ENCODE data around the gene TEX55.
"Not testable (repeated sequence)": the region's sequence is repeated elsewhere in the genome, so short reads cannot be mapped to it uniquely, and the experiment has no call there.

Gene TEX55

DNA sequence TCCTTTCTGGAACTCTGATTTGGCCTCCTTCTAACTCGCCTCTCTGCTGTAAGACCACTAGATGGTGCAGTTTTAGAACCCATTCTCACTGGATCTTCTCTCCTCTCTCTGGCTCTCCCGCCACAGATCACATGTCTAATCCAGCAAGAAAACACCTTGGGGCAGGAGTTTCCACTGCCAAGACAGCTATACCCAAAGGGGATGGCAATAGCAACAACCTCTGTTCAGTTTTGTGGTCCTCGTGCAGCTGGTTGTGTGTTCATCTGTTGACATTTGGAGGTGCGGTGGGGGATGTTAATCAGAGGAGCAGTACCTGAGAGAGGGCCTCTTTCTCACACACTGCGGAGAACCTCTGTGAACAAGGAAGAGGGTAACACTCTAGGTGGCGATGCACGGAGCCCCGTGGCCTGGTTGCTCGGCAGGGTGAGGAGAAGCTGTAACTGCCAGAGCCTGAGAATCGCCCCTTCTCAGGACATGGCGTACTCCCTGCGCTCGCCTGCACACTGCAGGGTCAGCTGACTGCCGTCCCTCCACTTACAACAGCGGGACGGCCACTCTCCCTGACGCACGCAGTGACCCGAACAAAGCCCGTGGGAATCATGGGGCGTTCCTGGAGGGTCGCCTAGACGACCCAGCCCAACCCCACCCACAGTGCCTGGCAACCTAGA, at the start of gene TEX55:
TEX55 (plus strand) TSS at position 666 of the 668 bp plus-strand sequence. CDS start 25 bp downstream, outside the sequence.
- DNase-seq: no peak

- DNase-seq: no peak
Measured at GRCh38 chr3:119098003-119098402, 48.0 kb upstream of the TEX55 start.

DNA sequence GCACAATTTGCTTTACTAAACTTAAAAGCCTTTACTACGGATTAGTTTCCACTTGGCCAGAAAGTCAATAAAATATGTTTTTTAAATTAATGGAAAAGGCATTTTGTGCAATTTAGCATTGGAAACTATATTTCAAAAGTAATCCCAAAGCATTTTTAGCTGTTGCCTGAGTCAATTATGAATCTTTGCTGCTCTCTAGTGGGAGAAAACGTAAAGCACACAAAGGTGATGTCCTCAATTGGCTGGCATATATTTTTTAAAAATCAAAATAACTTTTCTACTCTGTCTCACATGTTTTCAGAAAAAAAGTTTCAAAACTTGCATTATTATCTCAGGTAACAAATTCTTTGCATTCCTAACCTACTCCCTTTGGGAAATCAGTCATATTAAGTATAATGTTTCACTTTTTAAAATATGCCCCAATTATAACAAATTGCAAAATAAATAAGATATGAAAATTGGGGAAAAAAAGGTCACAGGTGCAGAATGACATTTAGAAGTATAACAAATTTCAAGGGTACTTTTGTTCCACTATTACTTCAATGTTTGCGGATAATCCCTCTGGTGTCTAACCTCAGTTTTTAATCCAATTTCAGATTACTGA, 47.2 kb upstream of the TEX55 start:
- DNase-seq: no peak

- no peak for DNase-seq
Measured at GRCh38 chr3:119099785-119100184, 46.2 kb upstream of the TEX55 start.

DNA sequence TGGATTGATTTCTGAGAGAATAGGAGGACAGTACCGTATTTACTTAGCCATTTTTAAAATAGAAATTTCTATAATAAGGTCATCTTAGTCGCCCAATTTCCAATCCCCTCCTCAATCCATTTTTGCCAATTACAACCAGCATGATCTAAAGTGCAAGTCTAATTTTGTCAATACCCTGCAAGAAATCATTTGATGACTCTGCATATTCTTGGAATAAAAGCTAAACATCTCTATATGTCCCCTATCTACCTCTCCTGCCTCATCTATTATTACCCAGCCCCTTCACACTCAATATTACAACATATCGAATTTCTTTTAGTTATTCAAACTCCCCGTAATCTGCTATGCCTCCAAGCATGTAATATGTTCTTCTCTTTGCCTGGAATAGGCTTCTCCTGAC, 41.9 kb upstream of the TEX55 start:
- no peak for DNase-seq

DNA sequence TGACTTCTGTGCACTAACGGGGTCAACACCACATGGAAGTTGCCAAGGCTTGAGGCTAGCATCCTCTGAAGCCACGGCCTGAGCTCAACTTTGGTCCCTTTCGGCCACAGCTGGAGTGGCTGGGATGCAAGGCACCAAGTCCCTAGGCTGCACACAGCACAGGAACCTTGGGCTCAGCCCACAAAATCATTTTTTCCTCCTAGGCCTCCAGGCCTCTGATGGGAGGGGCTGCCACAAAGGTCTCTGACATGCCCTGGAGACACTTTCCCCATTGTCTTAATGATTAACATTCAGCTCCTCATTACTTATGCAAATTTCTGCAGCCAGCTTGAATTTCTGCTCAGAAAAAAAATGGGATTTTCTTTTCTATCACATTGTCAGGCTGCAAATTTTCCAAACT, 27.6 kb upstream of the TEX55 start:
- not testable (repeated sequence) for DNase-seq

- no peak for DNase-seq
Measured at GRCh38 chr3:119120480-119120879, 25.5 kb upstream of the TEX55 start.

DNA sequence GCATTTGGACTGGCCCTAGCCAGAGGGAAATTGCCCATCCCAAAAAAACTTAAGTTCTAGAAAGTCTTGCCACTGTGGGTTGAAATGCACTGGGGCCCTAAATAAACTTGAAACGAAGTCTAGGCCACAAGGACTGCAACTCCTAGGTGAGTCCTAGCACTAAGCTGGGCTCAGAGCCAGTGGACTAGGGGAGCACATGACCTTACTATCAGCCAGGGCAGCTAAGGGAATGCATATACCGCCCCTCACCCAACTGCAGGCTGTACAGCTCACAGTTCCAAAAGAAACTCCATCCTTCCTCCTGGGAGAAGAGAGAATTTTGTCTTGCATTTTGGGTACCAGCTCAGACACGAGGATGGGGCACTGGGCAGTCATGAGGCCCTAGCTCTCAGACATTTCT, 23.6 kb upstream of the TEX55 start:
- DNase-seq: no peak

GRCh38 chr3:119125342-119125741, 20.6 kb upstream of the TEX55 start:
- no peak for DNase-seq

GRCh38 chr3:119125742-119126504, 20.0 kb upstream of the TEX55 start:
- no peak for DNase-seq

GRCh38 chr3:119130291-119130690, 15.7 kb upstream of the TEX55 start:
- not testable (repeated sequence) for DNase-seq

- not testable (repeated sequence) for DNase-seq
Measured at GRCh38 chr3:119132291-119132690, 13.7 kb upstream of the TEX55 start.

GRCh38 chr3:119139360-119139759, 6.6 kb upstream of the TEX55 start:
- DNase-seq: not testable (repeated sequence)

DNA sequence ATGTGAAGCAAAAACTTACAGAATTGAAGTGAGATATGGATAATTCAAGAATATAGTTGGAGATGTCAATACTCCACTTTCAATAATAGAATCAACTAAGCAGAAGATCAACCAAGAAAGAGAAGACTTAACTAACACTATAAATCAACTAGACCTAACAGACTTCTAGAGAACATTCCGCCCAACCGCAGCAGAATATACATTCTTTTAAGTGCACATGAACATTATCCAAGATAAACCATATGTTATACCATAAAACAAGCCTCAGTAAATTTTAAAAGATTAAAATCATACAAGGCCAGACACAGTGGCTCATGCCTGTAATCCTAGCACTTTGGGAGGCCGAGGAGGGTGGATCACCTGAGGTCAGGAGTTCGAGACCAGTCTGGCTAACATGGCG, 5.5 kb upstream of the TEX55 start:
- no peak for DNase-seq

DNA sequence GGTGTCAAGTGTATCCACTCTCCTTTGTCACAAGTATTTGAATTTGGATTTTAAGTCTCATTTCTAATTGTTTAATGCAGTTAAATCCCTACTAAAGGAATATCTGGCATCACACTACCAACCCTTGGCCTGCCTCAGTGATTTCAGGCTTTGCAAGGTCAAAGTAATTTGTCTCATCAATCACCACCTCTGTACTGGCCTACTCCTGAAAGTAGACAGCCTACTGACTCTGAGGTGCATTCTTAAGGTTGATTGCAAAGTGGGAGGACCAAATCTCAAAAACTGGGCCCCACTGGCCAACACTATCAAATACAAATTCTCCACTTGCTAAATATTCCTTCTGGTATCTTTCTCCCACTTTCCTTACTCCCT, 851 bp upstream of the TEX55 start:
- DNase-seq: no peak

DNA sequence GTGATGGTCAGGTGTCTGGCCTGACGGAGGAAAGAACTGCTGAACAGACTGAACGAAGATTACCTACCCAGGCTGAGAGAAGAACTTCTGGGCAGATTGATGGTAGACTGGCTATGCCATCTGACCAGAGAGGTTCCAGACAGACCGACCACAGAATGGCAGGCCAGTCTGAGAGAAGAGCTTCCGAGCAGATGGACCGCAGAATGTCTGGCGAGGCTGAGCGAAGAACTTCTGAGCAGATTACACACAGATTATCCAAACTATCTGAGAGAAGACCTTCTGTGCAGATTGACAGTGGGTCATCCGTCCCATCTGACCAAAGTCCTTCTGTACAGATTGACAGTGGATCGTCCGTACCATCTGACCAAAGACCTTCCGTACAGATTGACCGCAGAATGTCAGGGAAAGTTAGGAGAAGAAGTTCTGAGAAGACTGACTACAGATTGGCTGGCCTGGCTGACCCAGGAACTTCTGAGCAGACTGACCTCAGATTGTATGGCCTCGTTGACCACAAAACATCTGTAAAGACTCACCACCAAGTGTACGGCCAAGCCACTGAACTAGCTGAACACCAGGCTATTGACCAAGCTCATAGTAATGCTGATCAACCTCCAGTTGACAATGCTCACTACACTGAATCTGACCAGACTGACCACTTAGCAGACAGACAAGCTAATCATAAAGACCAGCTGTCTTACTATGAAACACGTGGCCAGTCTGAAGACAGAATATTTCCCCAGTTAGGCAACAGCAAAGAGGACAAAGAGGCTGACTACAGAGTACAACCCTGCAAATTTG, 812 bp downstream of the TEX55 start:
- DNase-seq: no peak

DNA sequence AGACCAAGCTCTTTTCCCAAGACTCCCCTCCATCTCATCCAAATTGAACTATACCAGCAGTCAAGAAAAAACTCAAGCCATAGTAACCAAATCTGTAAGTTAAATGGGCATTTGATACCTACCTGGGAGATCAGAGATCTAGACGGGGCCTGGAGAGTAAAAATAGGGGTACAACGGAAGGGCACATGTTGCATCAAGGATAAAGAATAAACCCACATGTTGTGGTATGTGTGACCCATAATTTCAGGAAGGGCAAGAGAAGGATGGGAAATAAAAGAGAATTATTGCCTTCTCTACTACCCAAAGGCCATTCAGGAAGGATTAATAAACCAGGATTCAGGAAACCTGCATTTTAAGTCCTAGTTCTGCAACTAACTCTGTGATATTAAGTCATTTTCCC, 1.5 kb downstream of the TEX55 start:
- no peak for DNase-seq

GRCh38 chr3:119148493-119149180, 2.7 kb downstream of the TEX55 start:
- DNase-seq: no peak

DNA sequence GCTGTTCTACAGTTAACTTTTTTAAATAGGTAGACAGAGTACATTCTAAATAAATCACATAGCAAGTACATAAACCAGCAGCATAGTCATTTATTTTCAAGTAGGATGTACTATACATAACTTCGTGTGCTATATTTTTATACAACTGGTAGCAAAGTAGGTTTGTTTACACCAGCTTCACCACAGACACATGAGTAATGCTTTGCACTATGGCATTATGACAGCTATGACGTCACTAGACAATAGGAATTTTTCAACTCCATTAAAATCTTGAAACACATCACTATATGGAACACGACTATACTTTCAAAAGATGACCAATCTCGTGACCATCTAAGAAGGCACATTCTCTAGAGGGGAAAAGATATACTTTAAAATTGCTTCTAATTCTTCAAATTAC, 3.5 kb downstream of the TEX55 start:
- no peak for DNase-seq

DNA sequence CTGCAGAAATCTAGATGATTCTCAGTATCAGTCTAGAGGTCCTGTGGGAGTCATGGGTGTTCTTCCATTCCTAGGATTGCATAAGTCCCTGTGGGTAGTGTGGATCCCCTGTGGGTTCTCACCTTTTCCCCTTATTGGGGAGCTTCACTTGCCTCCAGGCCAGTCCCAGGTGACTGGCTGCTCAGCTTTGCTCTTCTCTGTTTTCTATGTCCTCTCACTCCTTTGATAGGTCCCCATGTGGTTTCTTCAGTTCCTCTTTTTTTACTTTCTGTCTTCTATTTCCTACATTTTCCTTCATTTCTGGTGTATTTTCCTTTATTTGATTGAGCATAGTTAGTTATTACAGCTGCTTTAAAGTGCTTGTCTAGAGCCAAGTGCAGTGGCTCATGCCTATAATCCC, 10.9 kb downstream of the TEX55 start:
- no peak for DNase-seq

GRCh38 chr3:119157971-119158370, 12.0 kb downstream of the TEX55 start:
- DNase-seq: no peak

- DNase-seq: no peak
Measured at GRCh38 chr3:119160361-119160760, 14.4 kb downstream of the TEX55 start.

DNA sequence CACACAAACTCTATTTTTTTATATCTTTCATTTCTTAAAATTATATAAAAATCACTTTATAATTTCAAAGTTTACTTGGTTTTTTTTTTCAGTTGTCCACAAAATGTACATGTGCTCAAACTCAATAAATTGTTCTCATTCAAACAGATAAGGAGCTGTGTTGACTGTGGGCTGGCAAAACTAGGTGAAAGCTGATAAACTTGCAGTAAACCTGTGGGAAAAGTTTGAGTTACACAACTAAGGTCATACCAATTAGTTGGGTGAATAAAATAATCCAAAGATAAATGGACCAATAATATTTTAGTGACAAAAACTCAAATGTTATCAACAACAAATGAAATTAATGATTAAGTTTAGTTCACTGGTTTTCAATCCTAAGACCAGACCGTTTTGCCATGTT, 14.8 kb downstream of the TEX55 start:
- no peak for DNase-seq

Measured in activated effector memory CD4-positive, alpha-beta T cell treated with anti-CD3 and anti-CD28 coated beads, Interleukin-2, amount 50 U/mL, for 16 hours (primary cell).